ENCODE data around the gene PIWIL1.

PIWIL1 gene

GRCh38 chr12:130335517-130336392 is 1.9 kb upstream of the PIWIL1 start:
- TF ChIP-seq, protein P1, sequence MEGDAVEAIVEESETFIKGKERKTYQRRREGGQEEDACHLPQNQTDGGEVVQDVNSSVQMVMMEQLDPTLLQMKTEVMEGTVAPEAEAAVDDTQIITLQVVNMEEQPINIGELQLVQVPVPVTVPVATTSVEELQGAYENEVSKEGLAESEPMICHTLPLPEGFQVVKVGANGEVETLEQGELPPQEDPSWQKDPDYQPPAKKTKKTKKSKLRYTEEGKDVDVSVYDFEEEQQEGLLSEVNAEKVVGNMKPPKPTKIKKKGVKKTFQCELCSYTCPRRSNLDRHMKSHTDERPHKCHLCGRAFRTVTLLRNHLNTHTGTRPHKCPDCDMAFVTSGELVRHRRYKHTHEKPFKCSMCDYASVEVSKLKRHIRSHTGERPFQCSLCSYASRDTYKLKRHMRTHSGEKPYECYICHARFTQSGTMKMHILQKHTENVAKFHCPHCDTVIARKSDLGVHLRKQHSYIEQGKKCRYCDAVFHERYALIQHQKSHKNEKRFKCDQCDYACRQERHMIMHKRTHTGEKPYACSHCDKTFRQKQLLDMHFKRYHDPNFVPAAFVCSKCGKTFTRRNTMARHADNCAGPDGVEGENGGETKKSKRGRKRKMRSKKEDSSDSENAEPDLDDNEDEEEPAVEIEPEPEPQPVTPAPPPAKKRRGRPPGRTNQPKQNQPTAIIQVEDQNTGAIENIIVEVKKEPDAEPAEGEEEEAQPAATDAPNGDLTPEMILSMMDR (IDR thresholded peaks at IDR 0.05; ENCODE audit: low read length, missing control alignments), result peak; percentile 49
- H3K4me3 ChIP-seq (replicated peaks; ENCODE audit: low read depth, low read length), result no peak overlapping the region
- peak; percentile 66 for DNase-seq (ENCODE audit: low read depth)

DNA sequence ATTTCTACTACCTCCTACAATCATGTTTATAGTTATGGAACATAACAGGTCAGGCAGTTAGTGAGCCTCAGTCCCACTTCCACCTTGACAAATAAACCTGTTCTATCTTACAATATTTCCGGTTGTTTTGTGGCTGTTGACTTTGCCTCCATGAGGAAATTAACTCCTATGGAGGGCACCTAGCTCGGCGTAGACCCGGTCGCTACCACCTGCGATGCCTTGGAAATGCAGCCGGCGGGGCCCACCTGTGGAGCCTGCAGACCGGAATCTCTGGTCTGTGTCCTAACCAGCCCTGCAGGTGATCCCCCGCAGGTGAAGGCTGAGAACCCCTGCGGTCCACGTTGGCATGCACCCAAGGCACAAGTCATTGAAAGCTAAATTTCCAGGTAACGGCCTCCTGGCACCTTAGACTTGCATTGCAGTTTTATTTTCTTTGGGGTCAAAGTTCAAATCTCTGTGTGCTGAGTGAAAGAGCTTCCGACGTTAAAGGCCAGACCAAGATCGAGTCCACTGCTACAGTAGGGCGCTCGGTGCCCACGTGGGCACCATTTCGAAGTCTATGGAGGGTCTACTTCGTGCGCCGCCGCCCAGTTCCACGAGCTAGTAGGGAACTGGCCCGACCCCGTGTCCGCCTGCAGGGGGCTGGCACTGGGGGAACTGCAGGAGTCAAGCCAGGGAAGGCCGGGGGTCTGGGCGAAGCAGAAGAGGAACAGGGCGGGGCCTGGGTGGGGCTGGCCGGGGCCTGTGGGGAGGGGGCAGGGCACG is 782 bp upstream of the PIWIL1 start:
- no peak for DNase-seq (ENCODE audit: low read depth)
- H3K4me3 ChIP-seq (replicated peaks; ENCODE audit: low read depth, low read length), result no peak overlapping the region
- TF ChIP-seq, protein P1 (IDR thresholded peaks at IDR 0.05; ENCODE audit: low read length, missing control alignments), result no peak

GRCh38 chr12:130338794-130339601 is 1.3 kb downstream of the PIWIL1 start:
- no peak for DNase-seq (ENCODE audit: low read depth)
- TF ChIP-seq, protein P1 (IDR thresholded peaks at IDR 0.05; ENCODE audit: low read length, missing control alignments), result no peak
- no peak overlapping the region for H3K4me3 ChIP-seq (replicated peaks; ENCODE audit: low read depth, low read length)

DNA sequence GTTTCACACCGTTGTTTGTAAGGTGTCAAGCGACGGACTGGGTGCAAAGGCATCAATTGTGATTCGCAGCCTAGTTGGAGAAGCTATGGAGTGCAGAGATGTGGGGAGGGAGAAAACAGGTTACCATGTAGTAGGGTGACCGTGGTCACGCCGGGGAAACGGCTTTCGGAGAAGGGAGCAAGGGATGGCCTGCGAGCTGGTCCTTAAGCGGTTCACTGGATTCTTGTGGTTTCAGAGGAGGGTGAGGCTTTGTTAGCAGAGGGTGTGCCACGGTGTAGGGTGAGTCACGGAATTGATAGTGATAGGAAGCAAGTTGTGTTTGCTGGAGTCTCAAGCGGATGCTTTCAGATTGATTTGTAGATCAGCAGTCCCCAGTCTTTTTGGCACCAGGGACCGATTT is 2.3 kb downstream of the PIWIL1 start:
- no peak overlapping the region for H3K4me3 ChIP-seq (replicated peaks; ENCODE audit: low read depth, low read length)
- no peak for DNase-seq (ENCODE audit: low read depth)
- TF ChIP-seq, protein P1 (IDR thresholded peaks at IDR 0.05; ENCODE audit: low read length, missing control alignments), result no peak

DNA sequence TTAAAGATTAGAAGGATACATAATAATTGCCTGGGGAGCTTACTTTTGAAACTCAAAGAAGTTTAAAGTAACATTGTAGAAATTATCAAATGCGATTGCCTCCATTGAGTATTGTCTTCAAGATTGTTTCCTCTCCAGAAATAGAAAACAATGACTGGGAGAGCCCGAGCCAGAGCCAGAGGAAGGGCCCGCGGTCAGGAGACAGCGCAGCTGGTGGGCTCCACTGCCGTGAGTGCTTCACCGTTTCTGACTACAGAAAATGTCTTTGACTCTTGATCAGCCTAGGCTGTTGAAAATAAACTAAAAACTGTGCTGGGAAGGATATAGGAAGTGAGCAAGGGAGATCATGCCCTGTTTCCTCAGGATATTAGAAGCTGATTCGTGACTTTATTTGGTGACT is 4.8 kb downstream of the PIWIL1 start:
- no peak overlapping the region for H3K4me3 ChIP-seq (replicated peaks; ENCODE audit: low read depth, low read length)
- TF ChIP-seq, protein P1 (IDR thresholded peaks at IDR 0.05; ENCODE audit: low read length, missing control alignments), result no peak
- DNase-seq (ENCODE audit: low read depth), result no peak

GRCh38 chr12:130342842-130343241 is 5.2 kb downstream of the PIWIL1 start:
- TF ChIP-seq, protein P1 (IDR thresholded peaks at IDR 0.05; ENCODE audit: low read length, missing control alignments), result no peak
- H3K4me3 ChIP-seq (replicated peaks; ENCODE audit: low read depth, low read length), result no peak overlapping the region
- DNase-seq (ENCODE audit: low read depth), result no peak

All from fibroblast of pulmonary artery (primary cell).